GM12874 (cell line): ENCODE results near the gene FAM200A.

Experiments
- CTCF ChIP-seq: IDR thresholded peaks from 2 replicates; pipeline ENCODE4 v1.5.1; 2011; ENCODE audit warnings: low read depth, mild to moderate bottlenecking, control low read depth, low read length, moderate library complexity; ENCODE audit not compliant: insufficient read depth

Gene FAM200A

GRCh38 chr7:99497766-99498545, 54.0 kb downstream of the FAM200A start:
- TF ChIP-seq CTCF: no peak
